B cell (primary cell): ENCODE measurements around the gene NOS1AP. TPM values are rescaled to one million over a fixed set of nuclear protein-coding genes. Genes with fewer than 3 reads are reported as not detected.

Source experiments
- ATAC-seq: fragments of 200-7000 bp; cut with Tn5 transposase; one replicate; pipeline ENCODE4 v1.10.0; 2021; ENCODE audit warnings: low read depth, mild to moderate bottlenecking, moderate number of reproducible peaks, moderate library complexity
- CTCF ChIA-PET: fragments of 350-600 bp; sonication (Branson Sonifier 250); formaldehyde crosslinking; loops from one replicate; lab custom pipeline; 2021; ENCODE audit warnings: antibody characterized with exemption, inconsistent platforms; lab: Charles Lee
- POLR2A ChIA-PET: fragments of 350-600 bp; sonication (Branson Sonifier 250); formaldehyde crosslinking; loops from one replicate; lab custom pipeline; 2021; ENCODE audit warnings: antibody characterized with exemption; lab: Charles Lee
- DNase-seq: peaks from one replicate; pipeline ENCODE4 v3.0.0; 2013
- H2AFZ ChIP-seq: 2 replicates; pipeline ENCODE4 v1.6.1; 2012; ENCODE audit warnings: mild to moderate bottlenecking, low read depth, low read length; ENCODE audit not compliant: insufficient read depth, poor library complexity, severe bottlenecking
- H3K27ac ChIP-seq, 2 donors: 1 replicate in 1 of 2; 2 replicates in 1 of 2; pipeline ENCODE4 v1.5.1; 2012 to 2013; ENCODE audit warnings: low read length in 2 of 2, mild to moderate bottlenecking in 2 of 2, moderate library complexity in 1 of 2
- H3K27me3 ChIP-seq, 4 experiments: fragments of 200-600 bp in 1 of 4; sonication (generic) in 1 of 4; replicated peaks in 1 of 4; 1 replicate in 2 of 4; 2 replicates in 2 of 4; pipeline versions ENCODE4 v1.6.1 to v1.7.0; 2013 to 2016; ENCODE audit warnings: low read length in 3 of 4, mild to moderate bottlenecking in 2 of 4, mixed read lengths in 1 of 4, moderate library complexity in 1 of 4; ENCODE audit not compliant: insufficient read depth in 4 of 4, control insufficient read depth in 3 of 4; ENCODE audit errors: control extremely low read depth in 1 of 4
- H3K36me3 ChIP-seq, 2 experiments: replicated peaks in 1 of 2; 1 replicate in 1 of 2; 2 replicates in 1 of 2; pipeline versions ENCODE4 v1.6.1 to v1.7.1; 2013; ENCODE audit warnings: low read length in 1 of 2; ENCODE audit not compliant: insufficient read depth in 2 of 2, control insufficient read depth in 1 of 2; ENCODE audit errors: control extremely low read depth in 1 of 2, extremely low read depth in 1 of 2
- H3K4me1 ChIP-seq, 2 donors: fragments of 200-600 bp in 1 of 2; sonication (generic) in 1 of 2; 1 replicate in 1 of 2; 2 replicates in 1 of 2; pipeline versions ENCODE4 v1.5.1 to v1.6.1; 2013 to 2017; ENCODE audit warnings: low read length in 2 of 2; ENCODE audit not compliant: control insufficient read depth in 2 of 2, insufficient read depth in 2 of 2
- H3K4me2 ChIP-seq: replicated peaks from 2 replicates; pipeline ENCODE3; 2012; ENCODE audit warnings: mild to moderate bottlenecking, low read depth, low read length; ENCODE audit not compliant: poor library complexity, severe bottlenecking
- H3K4me3 ChIP-seq, 5 experiments: fragments of 200-600 bp in 1 of 5; sonication (generic) in 1 of 5; 1 replicate in 3 of 5; 2 replicates in 2 of 5; pipeline versions ENCODE4 v1.5.1 to v1.7.0; 2011 to 2016; ENCODE audit warnings: low read length in 4 of 5, mild to moderate bottlenecking in 4 of 5, low read depth in 2 of 5, control low read depth in 1 of 5, moderate library complexity in 1 of 5; ENCODE audit not compliant: insufficient read depth in 1 of 5; ENCODE audit errors: control extremely low read depth in 1 of 5, extremely low read depth in 1 of 5
- H3K79me2 ChIP-seq: fragments of 200-600 bp; sonication (generic); one replicate; pipeline ENCODE4 v1.6.0; 2016; ENCODE audit warnings: low read length; ENCODE audit not compliant: control insufficient read depth, insufficient read depth
- H3K9ac ChIP-seq: fragments of 200-600 bp; sonication (generic); 2 replicates; pipeline ENCODE4 v1.6.1; 2017; ENCODE audit warnings: mild to moderate bottlenecking, low read length, moderate library complexity
- H3K9me3 ChIP-seq, 3 donors: one replicate each; pipeline versions ENCODE4 v1.6.1 to v1.7.1; 2013; ENCODE audit warnings: low read length in 2 of 3; ENCODE audit not compliant: control insufficient read depth in 2 of 3, insufficient read depth in 1 of 3; ENCODE audit errors: control extremely low read depth in 1 of 3
- H4K20me1 ChIP-seq: 2 replicates; pipeline ENCODE4 v1.6.0; 2012; ENCODE audit warnings: mild to moderate bottlenecking, low read length; ENCODE audit not compliant: insufficient read depth, control insufficient read depth, poor library complexity, severe bottlenecking
- H3K27ac Mint-ChIP-seq: one replicate; pipeline ENCODE4 v1.8.0; 2021; ENCODE audit warnings: mixed read lengths
- H3K27me3 Mint-ChIP-seq: one replicate; pipeline ENCODE4 v1.8.0; 2021; ENCODE audit warnings: mixed read lengths
- H3K4me1 Mint-ChIP-seq: one replicate; pipeline ENCODE4 v1.8.0; 2021; ENCODE audit warnings: mixed read lengths
- H3K4me3 Mint-ChIP-seq: one replicate; pipeline ENCODE4 v1.8.0; 2021; ENCODE audit warnings: mixed read lengths
- H3K9me3 Mint-ChIP-seq: one replicate; pipeline ENCODE4 v1.8.0; 2022; ENCODE audit warnings: mixed read lengths; ENCODE audit not compliant: insufficient read depth
- CTCF ChIP-seq: fragments of 200-600 bp; IDR thresholded peaks from one replicate; pipeline ENCODE4 v1.8.0; 2022; ENCODE audit warnings: antibody characterized with exemption, mild to moderate bottlenecking
- EZH2 ChIP-seq: IDR thresholded peaks from 2 replicates; pipeline ENCODE4 v1.6.1; 2012; ENCODE audit warnings: borderline replicate concordance, low read depth, mild to moderate bottlenecking, moderate library complexity, low read length; ENCODE audit not compliant: insufficient read depth, poor library complexity, severe bottlenecking
- WGBS: methylation state at CpG from one replicate; pipeline ENCODE4 v1.1.5; 2013; ENCODE audit warnings: missing lambda C conversion rate; ENCODE audit not compliant: insufficient coverage; 5-methylcytosine and 5-hydroxymethylcytosine counted together
- intact Hi-C: fragments of 100-400 bp; cut with micrococcal nuclease; formaldehyde crosslinking; loops from one replicate; pipeline ENCODE4 v1.10.0; 2022
- polyA plus RNA-seq: library from polyadenylated mRNA; depleted of rRNA; stranded (reverse); fragments of >200 nt; gene quantifications from 2 replicates; pipeline ENCODE4 v1.2.3, GENCODE V29; 2012
- total RNA-seq, 2 donors: library from RNA; stranded (reverse); fragments of 120-200 nt in 1 of 2; gene quantifications; 1 replicate in 1 of 2; 2 replicates in 1 of 2; pipeline versions ENCODE4 v1.2.3 to v1.2.4, GENCODE V29; 2013 to 2022

The NOS1AP gene
- total and polyA plus RNA-seq, 2 donors (not counting 1 experiment from before 2014, with no cell fraction given) = 0.32 TPM; not detected in 1

DNA sequence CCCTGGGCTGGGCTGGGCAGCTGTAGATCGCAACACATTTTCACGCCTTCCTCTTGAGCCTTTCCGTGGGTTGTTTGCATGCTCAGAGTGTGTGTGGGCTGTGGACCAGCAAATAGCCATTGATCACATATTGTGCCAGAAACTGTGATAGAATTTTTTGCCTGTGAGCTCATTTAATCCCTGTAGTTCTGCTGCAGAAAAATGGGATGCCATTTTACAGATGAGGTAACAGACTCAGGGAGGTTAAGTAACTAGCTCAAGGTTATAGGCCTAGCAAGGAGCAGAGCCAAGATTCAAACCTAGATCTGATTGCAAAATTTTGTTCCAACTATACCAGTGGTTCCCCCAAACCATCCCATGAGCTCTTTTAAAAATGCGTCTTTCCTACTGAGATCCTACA is 296.7 kb downstream of the NOS1AP start:
- no peaks in the 10 kb centered on the region for H4K20me1 ChIP-seq
- no peak overlapping the region for H3K27ac ChIP-seq
- peaks cover 18% of the 10 kb centered on the region for H3K27me3 Mint-ChIP-seq
- H3K36me3 ChIP-seq = no peaks in the 10 kb centered on the region
- H3K9me3 Mint-ChIP-seq = no peaks in the 10 kb centered on the region
- H2AFZ ChIP-seq = no peak overlapping the region
- no peak overlapping the region for H3K4me3 Mint-ChIP-seq
- ChIA-PET CTCF (no interaction called here), POLR2A (no interaction called here)
- no peaks in the 10 kb centered on the region for H3K79me2 ChIP-seq
- intact Hi-C loops = no loop called here
- DNase-seq (no peak), ATAC-seq (no peak)
- H3K27ac Mint-ChIP-seq = no peak overlapping the region
- H3K4me3 ChIP-seq = no peak overlapping the region
- peaks cover 5% of the 10 kb centered on the region for H3K4me1 Mint-ChIP-seq
- H3K27me3 ChIP-seq = no peaks in the 10 kb centered on the region
- no peaks in the 10 kb centered on the region for H3K4me1 ChIP-seq
- no peak overlapping the region for H3K9ac ChIP-seq
- no peak overlapping the region for H3K4me2 ChIP-seq
- WGBS = no CpG with 5 or more reads among the region's 4 CpGs
- no peaks in the 10 kb centered on the region for H3K9me3 ChIP-seq
- TF ChIP-seq CTCF (no peak), EZH2 (no peak)

DNA sequence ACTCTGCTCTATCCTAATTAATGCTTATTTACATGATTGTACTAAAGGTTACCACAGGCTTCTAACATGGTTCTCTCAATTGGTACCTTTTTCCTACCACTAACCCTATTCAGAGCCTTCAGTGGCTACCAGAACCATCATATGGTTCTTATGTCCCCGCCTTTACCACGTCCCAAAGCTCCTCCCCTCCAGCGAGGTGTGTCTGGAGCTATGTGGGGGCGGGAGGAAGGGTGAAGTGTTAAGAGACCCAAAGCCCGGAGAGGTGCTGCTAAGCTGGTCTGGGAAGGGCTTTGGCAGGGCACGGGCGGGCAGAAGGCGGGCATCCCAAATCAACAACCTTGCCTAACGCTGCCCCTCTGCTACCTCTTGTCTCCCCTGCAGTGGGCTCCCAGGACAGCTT is 297.2 kb downstream of the NOS1AP start:
- Mint-ChIP-seq H3K4me3 (no peak overlapping the region), H3K4me1 (peaks cover 3% of the 10 kb centered on the region), H3K27ac (no peak overlapping the region), H3K9me3 (no peaks in the 10 kb centered on the region), H3K27me3 (peaks cover 18% of the 10 kb centered on the region)
- Histone ChIP-seq H3K9ac (no peak overlapping the region), H4K20me1 (no peaks in the 10 kb centered on the region), H3K36me3 (no peaks in the 10 kb centered on the region), H3K4me3 (no peak overlapping the region), H3K27me3 (no peaks in the 10 kb centered on the region), H3K27ac (no peak overlapping the region), H3K9me3 (no peaks in the 10 kb centered on the region), H2AFZ (no peak overlapping the region), H3K4me2 (no peak overlapping the region), H3K4me1 (no peaks in the 10 kb centered on the region), H3K79me2 (no peaks in the 10 kb centered on the region)
- TF ChIP-seq EZH2 (no peak), CTCF (no peak)
- no peak for ATAC-seq
- WGBS = 98% methylated on average over 5 of the region's 9 CpGs
- CTCF ChIA-PET = no interaction called here
- intact Hi-C loops = no loop called here
- DNase-seq = no peak
- POLR2A ChIA-PET = no interaction called here
